GM19372 (cell line): ENCODE measurements around the gene ARHGAP20.

ENCODE experiments used
- ATAC-seq: cut with Tn5 transposase; IDR thresholded peaks from one replicate; pipeline ENCODE4 v1.9.1; 2021; ENCODE audit warnings: mild to moderate bottlenecking, low read depth, moderate library complexity; ENCODE audit not compliant: unreplicated experiment

ARHGAP20 gene

DNA sequence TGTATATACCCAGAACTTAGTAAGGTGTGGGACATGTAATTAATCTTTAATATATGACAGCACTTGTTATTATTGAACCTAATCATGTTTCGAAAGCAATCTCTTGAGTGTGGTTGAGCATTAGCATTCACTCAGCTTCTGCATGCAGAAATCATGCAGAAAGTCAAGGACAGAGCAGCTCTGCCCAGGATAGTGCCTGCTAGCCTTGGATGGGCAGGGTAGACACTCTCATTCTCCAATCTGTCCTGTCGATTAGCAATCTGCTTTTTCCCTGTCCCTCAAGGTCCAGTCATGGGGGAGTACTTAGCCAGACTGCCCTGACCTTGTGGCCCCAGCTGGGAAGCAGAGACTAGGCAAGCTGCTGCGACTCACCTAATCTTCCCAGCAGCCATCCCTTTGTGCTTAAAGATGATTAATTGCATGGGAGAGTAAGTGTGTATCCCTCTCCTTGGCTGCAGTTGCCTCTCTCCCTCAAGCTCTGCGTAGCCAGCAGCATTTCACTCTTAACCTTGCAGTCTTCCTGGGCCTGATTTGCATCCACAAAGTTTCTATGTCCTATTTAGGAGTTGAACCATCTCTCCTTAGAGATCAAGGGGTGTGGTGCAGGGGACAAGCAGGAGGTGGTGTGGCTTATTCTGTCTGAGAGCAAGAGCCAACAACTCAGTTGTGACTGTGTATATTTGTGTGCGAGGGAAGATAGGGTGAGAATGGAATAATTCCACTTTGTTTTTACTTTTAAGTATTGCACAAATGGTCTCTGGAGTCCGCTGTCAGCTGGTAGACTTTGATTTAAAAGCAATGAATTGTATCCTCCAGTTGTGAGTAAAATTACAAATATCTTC, 181.1 kb downstream of the ARHGAP20 start:
- no peak for ATAC-seq

DNA sequence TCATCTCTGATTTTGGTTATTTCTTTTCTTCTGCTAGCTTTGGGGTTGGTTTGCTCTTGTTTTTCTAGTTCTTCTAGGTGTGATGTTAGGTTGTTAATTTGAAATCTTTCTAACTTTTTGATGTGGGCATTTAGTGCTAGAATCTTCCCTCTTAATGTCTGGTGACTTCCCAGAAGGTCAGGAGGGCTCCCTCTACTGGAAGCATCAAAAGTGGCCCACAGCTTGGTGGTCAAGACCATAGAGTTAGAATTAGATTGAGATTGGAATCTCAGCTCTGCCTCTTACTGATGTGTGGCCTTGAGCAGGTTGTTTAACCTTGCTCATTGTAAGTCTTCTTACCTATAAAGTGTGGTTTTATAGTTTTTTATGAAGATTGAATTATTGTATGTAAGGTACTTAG, 183.2 kb downstream of the ARHGAP20 start:
- no peak for ATAC-seq

DNA sequence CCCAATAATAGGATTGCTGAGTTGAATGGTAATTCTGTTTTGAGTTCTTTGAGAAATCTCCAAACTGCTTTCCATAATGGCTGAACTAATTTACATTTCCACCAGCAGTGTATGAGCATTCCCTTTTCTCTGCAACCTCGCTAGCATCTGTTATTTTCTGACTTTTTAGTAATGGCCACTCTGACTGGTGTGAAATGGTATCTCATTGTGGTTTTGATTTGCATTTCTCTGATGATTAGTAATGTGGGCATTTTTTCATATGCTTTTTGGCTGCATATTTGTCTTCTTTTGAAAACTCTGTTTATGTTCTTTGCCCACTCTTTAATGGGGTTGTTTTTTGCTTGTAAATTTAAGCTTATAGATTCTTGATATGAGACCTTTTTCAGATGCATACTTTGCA, 185.1 kb downstream of the ARHGAP20 start:
- ATAC-seq, result no peak
